Mucosa of stomach (tissue), 1 donor: ENCODE data around the gene TPPP2.
"Not testable (repeated sequence)": the region's sequence is repeated elsewhere in the genome, so short reads cannot be mapped to it uniquely, and the experiment has no call there.

ENCODE experiments used
- H3K27me3 ChIP-seq: one replicate; pipeline ENCODE4 v1.7.0; 2013; ENCODE audit warnings: mild to moderate bottlenecking, low read length; ENCODE audit not compliant: control insufficient read depth, insufficient read depth
- H3K36me3 ChIP-seq: one replicate; pipeline ENCODE4 v1.7.0; 2013; ENCODE audit warnings: low read length; ENCODE audit not compliant: control insufficient read depth, insufficient read depth
- H3K4me1 ChIP-seq: one replicate; pipeline ENCODE4 v1.7.0; 2013; ENCODE audit warnings: mild to moderate bottlenecking, low read length; ENCODE audit not compliant: control insufficient read depth, insufficient read depth
- H3K4me3 ChIP-seq: one replicate; pipeline ENCODE4 v1.7.0; 2013; ENCODE audit warnings: low read length
- H3K9ac ChIP-seq: one replicate; pipeline ENCODE4 v1.7.0; 2013; ENCODE audit warnings: mild to moderate bottlenecking, low read length, moderate library complexity
- H3K9me3 ChIP-seq: one replicate; pipeline ENCODE4 v1.7.0; 2013; ENCODE audit warnings: mild to moderate bottlenecking, low read length, moderate library complexity; ENCODE audit not compliant: control insufficient read depth
- donor health status: Pancreatic carcinoma.

Gene TPPP2

GRCh38 chr14:20998674-20999366 lies 31.2 kb upstream of the TPPP2 start, which contains the start of gene SLC39A2:
TSS of gene SLC39A2 (plus strand) at chr14:20999293. CDS start at chr14:20999447, 154 bp downstream.
- no peak within 1 kb of the TSS for H3K4me3 ChIP-seq

DNA sequence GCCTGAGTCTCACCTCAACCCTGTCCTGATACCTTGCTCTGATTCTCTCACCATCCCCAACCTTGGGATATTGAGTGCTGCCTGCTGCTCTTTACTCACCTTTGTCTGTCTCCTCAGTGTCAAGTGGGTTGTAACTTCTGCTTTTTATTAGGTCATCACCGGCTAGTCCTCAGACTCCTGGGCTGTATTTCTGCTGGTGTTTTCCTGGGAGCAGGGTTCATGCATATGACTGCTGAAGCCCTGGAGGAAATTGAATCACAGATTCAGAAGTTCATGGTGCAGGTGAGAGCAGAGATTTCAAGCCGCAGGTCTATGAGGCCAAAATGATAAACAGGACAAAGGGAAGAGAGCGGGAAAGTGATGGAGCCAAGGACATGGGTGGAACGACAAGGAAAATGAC lies 30.4 kb upstream of the TPPP2 start:
- Histone ChIP-seq H3K4me1 (no peaks in the 10 kb centered on the region), H3K9ac (no peak overlapping the region), H3K4me3 (no peak overlapping the region), H3K27me3 (no peaks in the 10 kb centered on the region), H3K36me3 (peaks cover 8% of the 10 kb centered on the region), H3K9me3 (no peaks in the 10 kb centered on the region)

More at GRCh38 chr14:20998674-20999366, 31.2 kb upstream of the TPPP2 start, which contains the start of gene SLC39A2:
- Histone ChIP-seq H3K4me1 (no peaks in the 10 kb centered on the region), H3K27me3 (no peaks in the 10 kb centered on the region), H3K9me3 (no peaks in the 10 kb centered on the region), H3K9ac (no peak within 1 kb of the TSS), H3K36me3 (peaks cover 12% of the 10 kb centered on the region)

DNA sequence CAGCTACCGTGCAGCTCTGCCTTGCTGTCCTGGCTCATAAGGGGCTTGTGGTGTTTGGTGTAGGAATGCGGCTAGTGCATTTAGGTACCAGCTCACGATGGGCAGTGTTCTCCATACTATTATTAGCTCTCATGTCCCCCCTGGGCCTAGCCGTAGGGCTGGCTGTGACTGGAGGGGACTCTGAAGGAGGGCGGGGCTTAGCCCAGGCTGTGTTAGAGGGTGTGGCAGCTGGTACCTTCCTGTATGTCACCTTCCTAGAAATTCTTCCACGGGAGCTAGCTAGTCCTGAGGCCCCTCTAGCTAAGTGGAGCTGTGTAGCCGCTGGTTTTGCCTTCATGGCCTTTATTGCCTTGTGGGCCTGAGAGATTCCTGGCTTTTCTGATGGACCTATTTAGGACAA lies 28.8 kb upstream of the TPPP2 start:
- Histone ChIP-seq H3K27me3 (no peaks in the 10 kb centered on the region), H3K9me3 (no peaks in the 10 kb centered on the region), H3K9ac (no peak overlapping the region), H3K4me3 (no peak overlapping the region), H3K4me1 (no peaks in the 10 kb centered on the region), H3K36me3 (peaks cover 1% of the 10 kb centered on the region)

DNA sequence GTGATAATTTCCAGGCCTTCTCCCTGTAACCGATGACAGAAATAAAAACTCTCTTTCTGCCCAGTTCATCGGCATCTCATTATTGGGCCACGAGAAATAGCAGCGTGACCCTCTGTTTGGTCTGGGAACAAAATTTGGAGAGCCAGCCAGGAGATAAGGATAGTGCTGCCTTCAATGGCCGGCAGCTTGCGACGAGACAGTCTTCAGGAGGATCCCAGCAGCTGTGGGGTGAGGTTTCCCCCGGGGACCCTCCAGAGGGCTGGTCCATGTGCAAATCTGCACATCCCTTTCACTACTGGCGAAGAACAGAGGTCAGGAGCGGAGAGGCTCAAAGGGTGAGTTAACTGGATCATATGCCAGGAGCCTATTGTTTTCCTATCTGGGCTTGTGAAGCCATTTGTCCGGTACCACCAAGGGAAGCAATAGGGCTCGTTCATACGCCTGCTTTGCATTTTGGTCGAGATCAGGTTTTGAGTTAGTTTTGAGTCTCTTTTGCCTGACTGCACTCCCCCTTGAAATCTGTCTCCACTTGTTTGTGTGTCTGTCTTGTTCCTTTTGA lies 26.1 kb upstream of the TPPP2 start:
- H3K27me3 ChIP-seq = no peaks in the 10 kb centered on the region
- H3K4me3 ChIP-seq = no peak overlapping the region
- H3K9me3 ChIP-seq = no peaks in the 10 kb centered on the region
- no peaks in the 10 kb centered on the region for H3K4me1 ChIP-seq
- H3K36me3 ChIP-seq = no peaks in the 10 kb centered on the region
- no peak overlapping the region for H3K9ac ChIP-seq

DNA sequence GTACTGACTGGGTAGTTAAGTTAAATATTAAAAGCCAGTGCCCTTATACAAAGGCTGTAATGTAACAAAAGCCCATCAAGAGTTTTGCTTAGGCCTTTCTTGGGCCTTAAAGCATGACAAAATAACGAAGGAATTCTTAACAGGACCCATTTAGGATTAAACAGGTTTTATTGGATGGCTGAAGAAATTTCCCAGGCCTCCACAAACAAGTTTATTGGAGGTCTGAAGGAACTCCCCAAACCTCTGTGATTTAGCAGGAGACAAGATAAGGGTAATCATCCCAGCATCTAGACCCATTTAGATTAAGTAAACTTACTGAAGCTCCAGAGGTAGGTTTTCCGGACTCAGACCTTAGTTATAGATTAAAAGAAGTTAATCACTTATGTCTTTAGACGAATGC lies 20.3 kb upstream of the TPPP2 start:
- H3K4me1 ChIP-seq, H3K9me3 ChIP-seq, H3K27me3 ChIP-seq, H3K9ac ChIP-seq, H3K4me3 ChIP-seq, H3K36me3 ChIP-seq: not testable (repeated sequence)

GRCh38 chr14:21011136-21011535 lies 18.9 kb upstream of the TPPP2 start:
- H3K27me3 ChIP-seq = no peaks in the 10 kb centered on the region
- no peak overlapping the region for H3K4me3 ChIP-seq
- H3K9me3 ChIP-seq = no peaks in the 10 kb centered on the region
- H3K9ac ChIP-seq = no peak overlapping the region
- H3K36me3 ChIP-seq = no peaks in the 10 kb centered on the region
- peaks cover 5% of the 10 kb centered on the region for H3K4me1 ChIP-seq

DNA sequence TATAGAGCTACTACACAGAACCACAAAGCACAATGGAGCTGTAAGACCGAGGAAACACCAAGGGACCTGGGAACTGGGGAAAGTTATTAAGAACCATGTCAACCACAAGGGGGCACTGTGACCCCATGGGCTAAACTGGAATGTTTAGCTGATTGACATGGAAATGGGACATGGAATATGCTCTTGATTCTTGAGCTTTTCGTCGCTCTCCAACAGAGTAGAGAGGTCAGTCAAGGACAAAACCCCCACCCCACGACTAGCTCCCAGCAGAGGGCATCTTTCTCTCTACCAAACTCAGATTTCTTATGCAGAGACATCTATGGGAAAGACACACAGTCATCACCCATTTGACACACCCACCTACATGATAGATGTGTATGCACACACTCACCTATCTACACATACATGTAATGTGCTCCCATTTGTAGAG lies 15.2 kb upstream of the TPPP2 start:
- no peak overlapping the region for H3K9ac ChIP-seq
- peaks cover 5% of the 10 kb centered on the region for H3K4me1 ChIP-seq
- no peaks in the 10 kb centered on the region for H3K9me3 ChIP-seq
- H3K36me3 ChIP-seq = no peaks in the 10 kb centered on the region
- no peaks in the 10 kb centered on the region for H3K27me3 ChIP-seq
- H3K4me3 ChIP-seq = no peak overlapping the region

DNA sequence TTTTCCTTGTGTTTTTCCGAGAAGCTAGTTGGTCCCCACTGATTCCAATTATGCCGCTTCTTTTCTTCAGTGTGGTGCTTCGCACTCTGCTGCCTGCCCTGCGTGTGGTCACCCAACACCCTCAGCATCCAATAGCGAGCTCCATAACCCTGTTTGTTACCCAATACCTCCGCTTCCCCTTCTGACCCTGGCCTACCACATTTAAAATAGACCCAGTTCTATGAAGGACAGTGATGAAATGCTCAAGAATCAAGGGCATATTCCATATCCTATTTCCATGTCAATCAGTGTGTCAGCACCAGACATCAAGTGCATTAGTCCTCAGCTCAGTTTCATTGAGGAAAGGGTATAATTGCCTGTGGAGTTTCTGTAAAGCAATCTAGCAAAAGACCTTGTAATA lies 14.7 kb upstream of the TPPP2 start:
- no peak overlapping the region for H3K4me3 ChIP-seq
- H3K4me1 ChIP-seq = peaks cover 5% of the 10 kb centered on the region
- H3K9ac ChIP-seq = no peak overlapping the region

DNA sequence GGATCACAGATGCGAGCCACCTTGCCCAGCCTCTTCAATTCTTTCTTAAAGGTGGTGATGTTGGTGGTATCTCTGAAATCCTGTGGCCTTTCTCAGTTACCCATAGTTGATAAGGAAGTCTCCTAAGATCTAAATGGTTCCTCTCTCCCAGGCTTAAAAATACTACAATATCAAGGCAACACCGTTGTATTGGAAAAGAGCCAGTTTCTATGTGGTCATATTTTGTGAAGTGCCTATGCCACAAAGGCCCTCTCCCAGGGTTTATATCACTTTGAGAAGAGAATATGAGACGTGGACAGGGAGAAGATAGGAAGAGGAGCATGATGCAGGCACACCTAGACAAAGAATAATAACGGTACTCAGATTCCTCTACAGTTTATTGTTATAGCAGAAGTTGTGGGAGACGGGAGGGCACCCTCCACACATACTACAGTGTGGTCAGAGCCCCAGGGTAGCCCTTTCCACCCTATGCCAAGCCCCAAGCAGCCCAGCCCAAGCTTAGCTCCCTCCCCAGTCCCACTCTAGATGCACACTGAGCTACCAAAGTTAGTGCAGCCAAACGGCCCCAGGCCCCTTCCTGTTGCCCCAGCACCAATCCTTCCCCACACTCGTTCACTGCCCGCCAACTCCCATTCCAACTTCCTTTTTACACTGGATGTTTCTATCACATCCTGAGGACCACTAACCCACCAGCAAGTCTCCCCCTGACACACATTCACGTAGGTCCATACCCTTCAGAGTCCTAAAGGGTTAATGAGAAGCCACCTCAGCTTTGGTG lies 13.4 kb upstream of the TPPP2 start:
- Histone ChIP-seq H3K4me3 (no peak overlapping the region), H3K4me1 (peaks cover 5% of the 10 kb centered on the region), H3K36me3 (no peaks in the 10 kb centered on the region), H3K27me3 (no peaks in the 10 kb centered on the region), H3K9me3 (no peaks in the 10 kb centered on the region), H3K9ac (no peak overlapping the region)

More for the DNA sequence above, 14.7 kb upstream of the TPPP2 start:
- H3K27me3 ChIP-seq = no peaks in the 10 kb centered on the region
- H3K36me3 ChIP-seq = no peaks in the 10 kb centered on the region
- no peaks in the 10 kb centered on the region for H3K9me3 ChIP-seq

- no peaks in the 10 kb centered on the region for H3K27me3 ChIP-seq
- no peak overlapping the region for H3K4me3 ChIP-seq
- no peaks in the 10 kb centered on the region for H3K36me3 ChIP-seq
- no peaks in the 10 kb centered on the region for H3K9me3 ChIP-seq
- H3K9ac ChIP-seq = no peak overlapping the region
- peaks cover 5% of the 10 kb centered on the region for H3K4me1 ChIP-seq
Measured at GRCh38 chr14:21017528-21018245, 12.3 kb upstream of the TPPP2 start.

DNA sequence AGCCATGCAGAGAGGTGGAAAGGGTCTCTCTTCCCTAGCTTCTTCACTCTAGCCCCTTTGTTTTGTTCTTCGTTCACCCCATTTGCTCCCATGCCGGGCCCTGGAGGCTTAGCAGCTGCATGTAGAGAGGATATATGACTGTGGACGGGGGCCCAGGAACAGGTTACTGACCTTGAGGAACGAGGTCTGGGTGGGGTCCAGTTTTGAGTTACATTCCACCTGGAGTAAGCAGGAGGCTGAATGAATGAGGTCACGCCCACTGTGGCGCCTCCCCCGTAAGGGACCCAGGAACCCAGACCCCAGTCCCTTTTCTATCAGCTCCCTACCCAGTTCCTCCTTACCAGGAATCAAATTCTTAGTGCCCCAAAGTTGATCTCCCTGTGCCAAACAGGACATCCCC lies 11.7 kb upstream of the TPPP2 start:
- Histone ChIP-seq H3K27me3 (no peaks in the 10 kb centered on the region), H3K9me3 (no peaks in the 10 kb centered on the region), H3K36me3 (no peaks in the 10 kb centered on the region), H3K9ac (no peak overlapping the region), H3K4me1 (peaks cover 7% of the 10 kb centered on the region), H3K4me3 (no peak overlapping the region)

GRCh38 chr14:21018781-21019180 lies 11.2 kb upstream of the TPPP2 start:
- H3K9ac ChIP-seq = no peak overlapping the region
- no peaks in the 10 kb centered on the region for H3K9me3 ChIP-seq
- no peaks in the 10 kb centered on the region for H3K27me3 ChIP-seq
- H3K4me1 ChIP-seq = peaks cover 12% of the 10 kb centered on the region
- H3K36me3 ChIP-seq = no peaks in the 10 kb centered on the region
- no peak overlapping the region for H3K4me3 ChIP-seq
